Measurements from ENCODE around the gene MS4A15.
"Not testable (repeated sequence)": the region's sequence is repeated elsewhere in the genome, so short reads cannot be mapped to it uniquely, and the experiment has no call there.

The MS4A15 gene, protein sequence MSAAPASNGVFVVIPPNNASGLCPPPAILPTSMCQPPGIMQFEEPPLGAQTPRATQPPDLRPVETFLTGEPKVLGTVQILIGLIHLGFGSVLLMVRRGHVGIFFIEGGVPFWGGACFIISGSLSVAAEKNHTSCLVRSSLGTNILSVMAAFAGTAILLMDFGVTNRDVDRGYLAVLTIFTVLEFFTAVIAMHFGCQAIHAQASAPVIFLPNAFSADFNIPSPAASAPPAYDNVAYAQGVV

GRCh38 chr11:60756307-60757032 lies at the start of gene MS4A15:
Gene MS4A15, plus strand, starts transcription at chr11:60756867. Its CDS starts 6,867 bp downstream, at chr11:60763734.
- no peak for ATAC-seq
- no peak for DNase-seq

- no peak for DNase-seq
- no peak for ATAC-seq
Measured at GRCh38 chr11:60706931-60707330, 49.7 kb upstream of the MS4A15 start.

DNA sequence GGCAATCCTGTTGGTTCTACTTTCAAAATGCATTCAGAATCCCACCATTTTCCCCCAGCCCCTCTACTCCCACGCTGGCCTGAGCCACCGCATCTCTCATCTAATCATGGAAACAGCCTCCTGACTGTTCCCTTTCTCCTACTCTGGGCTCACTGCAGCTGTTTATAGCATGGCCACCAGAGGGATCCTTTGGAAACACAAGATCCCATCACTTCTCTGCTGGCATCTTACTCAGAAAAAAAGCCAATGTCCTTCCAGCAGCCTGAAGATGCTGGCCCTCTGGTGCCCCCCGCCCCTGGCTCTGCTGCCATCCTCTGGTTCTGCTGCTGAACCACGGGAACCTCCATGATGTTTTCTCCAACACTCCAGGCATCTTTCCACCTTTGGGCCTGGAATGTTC lies 46.2 kb upstream of the MS4A15 start:
- no peak for DNase-seq
- no peak for ATAC-seq

DNA sequence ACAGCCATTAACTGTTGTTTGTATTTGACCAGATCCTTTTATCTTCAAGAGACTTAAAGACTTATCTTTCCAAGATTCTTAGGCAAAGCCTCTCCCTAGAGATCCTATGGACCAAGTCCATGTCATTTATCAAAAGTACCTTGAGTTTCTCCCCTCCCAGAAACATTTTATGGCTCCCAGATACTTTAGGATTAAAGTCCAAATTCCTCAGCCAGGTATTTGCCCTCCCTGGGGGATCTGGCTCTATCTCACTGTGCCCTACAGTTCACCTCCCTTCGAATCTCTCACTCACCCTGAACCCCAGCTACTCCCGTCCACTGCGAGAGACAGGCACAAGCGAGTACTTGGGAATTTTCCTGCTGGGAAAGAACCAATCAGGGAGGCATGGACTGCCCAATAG lies 45.4 kb upstream of the MS4A15 start:
- ATAC-seq, result no peak
- DNase-seq, result no peak

DNA sequence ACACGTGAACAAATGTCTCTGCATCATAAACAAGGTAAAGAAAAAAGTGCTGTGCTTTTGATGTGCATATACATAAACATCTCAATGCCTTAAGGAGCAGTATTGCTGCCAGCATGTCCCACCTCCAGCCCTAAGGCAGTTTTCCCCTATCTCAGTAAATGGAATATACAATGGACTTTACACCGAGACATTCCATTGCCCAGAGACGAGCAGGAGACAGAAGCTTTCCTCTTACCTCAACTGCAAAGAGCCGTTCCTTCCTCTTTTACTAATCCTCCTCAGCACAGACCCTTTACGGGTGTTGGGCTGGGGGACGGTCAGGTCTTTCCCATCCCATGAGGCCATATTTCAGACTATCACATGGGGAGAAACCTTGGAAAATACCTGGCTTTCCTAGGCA lies 43.2 kb upstream of the MS4A15 start:
- not testable (repeated sequence) for DNase-seq, ATAC-seq

- DNase-seq, result no peak
- no peak for ATAC-seq
Measured at GRCh38 chr11:60717956-60718355, 38.7 kb upstream of the MS4A15 start.

DNA sequence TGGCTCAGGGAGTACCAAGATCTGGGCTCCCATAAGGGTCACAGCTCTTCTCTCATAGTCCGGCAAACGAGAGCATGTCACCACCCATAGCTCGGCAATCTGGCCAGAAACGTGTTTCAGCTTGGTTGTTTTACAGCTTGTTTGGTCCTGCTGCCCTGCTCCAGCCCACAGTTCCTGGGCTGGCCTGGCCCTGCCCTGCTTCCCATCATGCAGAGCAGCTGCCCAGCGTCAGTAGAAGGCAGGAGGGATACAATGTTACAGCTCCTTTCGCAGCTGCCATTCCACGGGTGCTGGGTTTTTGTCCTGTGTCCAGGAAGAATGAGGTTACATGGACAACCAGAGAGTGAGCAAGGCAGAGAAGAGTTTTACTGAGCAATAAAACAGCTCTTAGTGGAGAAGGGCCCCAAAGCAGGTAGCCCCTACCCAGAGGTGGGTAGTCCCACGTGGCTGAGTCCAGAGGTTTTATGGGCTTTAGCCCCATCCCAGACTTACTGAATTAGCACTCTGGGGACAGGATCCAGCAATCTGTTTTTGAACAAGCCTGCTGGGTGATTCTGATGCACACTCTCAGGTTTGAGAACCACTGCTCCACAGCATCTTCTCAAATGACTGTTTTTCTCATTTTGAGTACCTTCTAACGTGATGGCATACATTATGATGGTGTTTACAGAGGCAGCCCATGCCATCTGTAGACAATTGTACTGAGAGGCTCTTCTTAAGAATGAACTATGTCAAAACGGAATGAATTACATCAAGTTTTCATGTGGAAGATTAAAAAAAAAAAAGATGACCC lies 37.9 kb upstream of the MS4A15 start:
- no peak for ATAC-seq
- DNase-seq, result no peak

DNA sequence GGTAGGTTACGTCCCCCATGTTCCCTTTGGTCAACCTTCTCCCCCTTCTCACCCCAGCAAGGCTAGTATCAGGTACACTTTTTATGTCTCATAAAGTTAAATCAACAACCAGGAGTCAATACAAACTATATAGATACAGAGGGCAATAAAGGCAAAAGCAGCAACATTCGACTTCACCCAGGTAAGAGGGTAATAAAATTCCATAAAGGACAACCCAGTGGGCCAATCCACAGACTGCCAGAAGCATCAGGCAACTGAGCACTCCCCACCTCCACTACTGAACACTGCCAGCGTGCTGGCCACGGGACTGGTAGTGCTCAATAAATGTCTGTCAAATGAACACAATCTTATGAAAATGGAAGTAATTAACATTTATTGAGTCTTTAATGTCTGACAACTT lies 37.3 kb upstream of the MS4A15 start:
- ATAC-seq (no peak), DNase-seq (no peak)

GRCh38 chr11:60720460-60720859 lies 36.2 kb upstream of the MS4A15 start:
- DNase-seq (no peak), ATAC-seq (no peak)

- ATAC-seq (no peak), DNase-seq (no peak)
Measured at GRCh38 chr11:60724420-60724819, 32.2 kb upstream of the MS4A15 start, which contains the start of gene MS4A18. Gene MS4A18, plus strand, starts transcription at chr11:60724720.

DNA sequence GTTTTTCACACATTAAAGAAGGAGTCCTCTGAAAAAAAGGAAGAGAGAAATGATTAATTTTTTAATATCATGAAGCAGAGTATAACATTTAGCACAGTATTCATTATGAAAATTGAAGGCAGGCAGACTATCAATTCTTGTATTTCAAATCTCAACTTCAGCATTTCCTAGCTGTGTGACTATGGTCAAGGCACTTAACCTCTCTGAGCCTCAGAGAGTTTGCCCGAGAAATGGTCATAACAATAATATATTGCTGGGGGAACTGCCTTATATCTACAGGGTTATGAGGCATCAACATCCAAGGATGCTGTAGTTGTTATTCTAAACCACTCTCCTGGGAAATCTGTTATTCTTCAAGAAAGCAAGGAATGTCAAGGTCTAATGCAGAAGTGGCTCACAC lies 31.1 kb upstream of the MS4A15 start:
- DNase-seq (no peak), ATAC-seq (no peak)

DNA sequence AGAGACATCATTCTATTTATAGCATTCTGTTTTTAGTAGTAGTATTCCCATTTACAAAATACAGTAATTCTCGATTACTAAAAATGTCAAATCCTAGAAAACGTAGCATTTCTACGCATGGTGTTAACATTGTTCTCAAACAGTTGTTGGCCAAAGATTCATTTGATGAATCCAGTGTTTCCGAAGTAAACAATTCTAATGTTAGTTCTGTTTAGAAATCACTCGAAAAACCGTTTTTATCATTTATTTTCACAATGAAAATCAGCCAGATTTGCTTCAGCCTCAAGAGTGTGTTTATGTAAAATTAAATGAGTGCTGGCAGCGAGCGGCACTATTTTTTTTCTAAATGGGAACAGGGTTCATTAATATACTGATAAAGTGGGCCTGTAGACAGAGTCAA lies 25.1 kb upstream of the MS4A15 start:
- ATAC-seq, result no peak
- no peak for DNase-seq

DNA sequence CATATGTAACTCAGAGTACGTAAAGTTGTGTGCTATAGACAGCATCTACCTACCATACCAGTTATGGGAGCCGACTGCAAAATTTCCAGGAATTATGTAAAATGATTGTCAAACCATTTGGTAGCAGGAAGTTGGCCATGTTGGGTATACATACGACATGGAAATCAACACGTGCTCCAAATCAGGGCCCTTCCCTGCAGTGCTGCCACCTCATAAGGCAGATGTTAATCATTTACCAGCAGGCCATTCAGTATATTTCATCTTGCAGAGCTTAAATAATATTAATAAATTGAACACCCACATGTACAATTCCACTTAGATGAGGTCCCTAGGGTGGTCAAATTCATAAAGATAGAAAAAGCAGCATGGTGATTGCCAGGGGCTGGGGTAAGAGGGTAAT lies 22.4 kb upstream of the MS4A15 start:
- DNase-seq (no peak), ATAC-seq (no peak)

DNA sequence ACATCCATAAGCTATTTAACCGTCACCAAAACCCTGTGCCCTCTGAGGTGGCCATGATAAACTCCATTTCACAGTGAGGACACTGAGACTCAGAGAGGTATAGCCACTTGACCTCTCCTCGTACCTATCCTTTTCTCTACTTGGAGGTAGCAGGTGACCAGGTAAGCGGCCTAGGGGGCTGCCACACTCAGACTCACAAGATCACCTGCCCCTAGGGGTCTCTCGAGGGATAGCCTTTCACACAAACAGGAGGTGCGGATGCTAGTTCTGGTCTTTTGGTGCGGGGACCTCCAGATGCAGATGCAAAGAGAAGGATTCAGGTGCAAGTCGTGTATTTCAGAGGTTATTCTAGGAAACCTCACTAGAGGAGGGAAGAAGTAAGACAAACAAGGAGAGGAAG lies 17.6 kb upstream of the MS4A15 start:
- DNase-seq, result no peak
- ATAC-seq, result no peak

DNA sequence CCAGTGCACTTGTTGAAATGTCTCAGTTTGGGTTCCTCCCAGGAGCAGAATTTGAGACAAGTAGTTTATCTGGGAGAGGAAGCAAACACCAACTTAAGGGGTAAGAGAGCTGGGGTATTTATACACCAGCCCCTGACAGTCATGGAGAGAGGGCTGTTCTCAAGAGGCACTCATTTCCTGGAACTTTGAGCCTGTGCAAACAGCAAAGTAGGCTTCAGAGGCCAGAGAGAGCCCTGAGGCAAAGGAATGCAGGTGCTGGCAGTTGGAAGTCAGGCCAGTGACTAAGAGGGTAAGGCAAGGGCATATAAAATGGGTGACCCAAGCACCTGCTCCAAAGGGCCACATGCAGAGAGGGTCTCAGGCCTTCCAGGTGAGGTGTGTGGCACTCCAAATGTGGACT lies 16.1 kb upstream of the MS4A15 start:
- DNase-seq, result no peak
- no peak for ATAC-seq

- ATAC-seq (no peak), DNase-seq (no peak)
Measured at GRCh38 chr11:60741421-60741820, 15.2 kb upstream of the MS4A15 start.

DNA sequence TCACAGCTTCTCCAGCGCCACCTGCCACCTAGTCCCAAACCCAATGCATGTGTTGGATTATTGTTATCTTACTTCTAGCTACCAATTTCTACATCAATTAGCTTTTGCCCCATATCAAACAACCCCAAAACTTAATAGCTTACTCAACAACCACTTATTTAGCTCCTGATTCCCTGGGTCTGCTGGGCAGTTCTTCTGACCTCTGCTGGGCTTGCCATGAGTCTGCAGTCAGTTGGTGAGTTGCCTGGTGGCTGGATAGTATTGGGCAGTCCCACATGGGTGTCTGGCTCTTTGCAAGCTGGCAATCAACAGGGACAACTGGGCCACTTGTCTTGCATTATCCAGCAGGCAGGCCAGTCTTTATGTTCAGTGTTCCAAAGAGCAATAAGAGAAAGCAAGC lies 13.6 kb upstream of the MS4A15 start:
- ATAC-seq (no peak), DNase-seq (no peak)

- DNase-seq (no peak), ATAC-seq (no peak)
Measured at GRCh38 chr11:60744114-60744513, 12.6 kb upstream of the MS4A15 start.

GRCh38 chr11:60747359-60747873 lies 9.3 kb upstream of the MS4A15 start:
- DNase-seq (no peak), ATAC-seq (no peak)

DNA sequence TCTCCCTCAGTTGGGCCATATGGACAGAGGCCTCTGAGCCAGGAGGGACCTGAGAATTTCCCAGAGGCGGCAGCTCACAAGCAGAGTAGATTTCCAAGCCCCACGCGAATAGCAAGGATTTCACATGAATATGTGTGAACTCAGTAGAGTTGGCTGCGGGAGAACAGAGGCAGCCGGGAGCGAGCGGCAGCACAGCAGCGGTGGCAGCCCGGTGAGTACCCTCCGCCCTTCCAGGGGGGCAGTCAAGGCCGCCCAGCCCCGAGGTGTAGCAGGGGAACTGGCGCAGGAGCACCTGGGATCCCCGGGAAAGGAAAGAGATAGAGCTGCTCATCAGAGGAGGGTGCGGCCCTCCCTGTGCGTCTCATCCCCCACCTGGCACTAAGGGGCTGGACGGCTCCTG lies 8.4 kb upstream of the MS4A15 start:
- DNase-seq, result no peak
- no peak for ATAC-seq

- ATAC-seq (no peak), DNase-seq (no peak)
Measured at GRCh38 chr11:60748821-60749220, 7.8 kb upstream of the MS4A15 start.

DNA sequence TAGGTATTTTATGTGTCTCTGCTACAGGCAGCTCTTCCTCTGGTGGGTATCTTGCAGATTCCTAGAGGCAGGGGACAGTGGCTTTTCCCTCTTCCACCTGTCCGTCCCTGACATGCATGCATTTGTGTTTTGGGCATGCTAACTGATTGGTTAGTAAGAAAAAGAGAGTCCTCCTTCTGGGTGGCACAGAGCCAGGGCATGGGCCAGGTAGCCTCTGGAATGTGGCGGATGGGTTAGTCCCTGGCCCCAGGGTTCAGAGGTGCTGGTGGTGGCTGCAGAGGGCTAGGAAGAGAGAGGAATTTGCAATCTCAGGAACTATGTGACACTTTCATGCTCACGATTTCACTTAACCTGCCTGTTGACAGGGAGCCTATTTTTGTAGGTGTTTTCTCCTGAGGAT lies 5.8 kb upstream of the MS4A15 start:
- DNase-seq (no peak), ATAC-seq (no peak)

DNA sequence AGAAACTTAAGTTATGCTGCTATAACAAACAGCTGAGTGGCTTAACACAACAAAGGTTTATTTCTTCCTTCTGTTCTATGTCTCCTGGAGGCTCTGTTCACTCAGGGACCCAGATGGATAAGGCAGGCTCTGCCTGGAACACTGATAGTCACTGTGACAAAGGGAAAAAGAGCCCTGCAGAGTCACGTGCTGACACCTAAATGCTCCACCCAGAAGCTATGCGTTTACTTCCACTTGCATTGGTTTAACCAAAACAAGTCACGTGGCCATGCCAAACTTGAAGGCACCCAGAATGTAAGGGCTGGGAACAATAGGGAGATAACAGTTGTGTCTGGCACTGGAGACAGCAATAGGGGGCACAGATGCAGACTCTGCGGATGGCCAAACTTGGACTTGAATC lies 3.4 kb upstream of the MS4A15 start:
- DNase-seq (no peak), ATAC-seq (no peak)

All from stimulated activated naive CD8-positive, alpha-beta T cell treated with anti-CD3 and anti-CD28 coated beads, Interleukin-15, Interleukin-2, amounts not matched to agents 100 U/mL and 50 U/mL, for 24 hours (primary cell).